Measurements from ENCODE around the gene NAGS.
"Not testable (repeated sequence)": the region's sequence is repeated elsewhere in the genome, so short reads cannot be mapped to it uniquely, and the experiment has no call there.

The NAGS gene, protein sequence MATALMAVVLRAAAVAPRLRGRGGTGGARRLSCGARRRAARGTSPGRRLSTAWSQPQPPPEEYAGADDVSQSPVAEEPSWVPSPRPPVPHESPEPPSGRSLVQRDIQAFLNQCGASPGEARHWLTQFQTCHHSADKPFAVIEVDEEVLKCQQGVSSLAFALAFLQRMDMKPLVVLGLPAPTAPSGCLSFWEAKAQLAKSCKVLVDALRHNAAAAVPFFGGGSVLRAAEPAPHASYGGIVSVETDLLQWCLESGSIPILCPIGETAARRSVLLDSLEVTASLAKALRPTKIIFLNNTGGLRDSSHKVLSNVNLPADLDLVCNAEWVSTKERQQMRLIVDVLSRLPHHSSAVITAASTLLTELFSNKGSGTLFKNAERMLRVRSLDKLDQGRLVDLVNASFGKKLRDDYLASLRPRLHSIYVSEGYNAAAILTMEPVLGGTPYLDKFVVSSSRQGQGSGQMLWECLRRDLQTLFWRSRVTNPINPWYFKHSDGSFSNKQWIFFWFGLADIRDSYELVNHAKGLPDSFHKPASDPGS

DNA sequence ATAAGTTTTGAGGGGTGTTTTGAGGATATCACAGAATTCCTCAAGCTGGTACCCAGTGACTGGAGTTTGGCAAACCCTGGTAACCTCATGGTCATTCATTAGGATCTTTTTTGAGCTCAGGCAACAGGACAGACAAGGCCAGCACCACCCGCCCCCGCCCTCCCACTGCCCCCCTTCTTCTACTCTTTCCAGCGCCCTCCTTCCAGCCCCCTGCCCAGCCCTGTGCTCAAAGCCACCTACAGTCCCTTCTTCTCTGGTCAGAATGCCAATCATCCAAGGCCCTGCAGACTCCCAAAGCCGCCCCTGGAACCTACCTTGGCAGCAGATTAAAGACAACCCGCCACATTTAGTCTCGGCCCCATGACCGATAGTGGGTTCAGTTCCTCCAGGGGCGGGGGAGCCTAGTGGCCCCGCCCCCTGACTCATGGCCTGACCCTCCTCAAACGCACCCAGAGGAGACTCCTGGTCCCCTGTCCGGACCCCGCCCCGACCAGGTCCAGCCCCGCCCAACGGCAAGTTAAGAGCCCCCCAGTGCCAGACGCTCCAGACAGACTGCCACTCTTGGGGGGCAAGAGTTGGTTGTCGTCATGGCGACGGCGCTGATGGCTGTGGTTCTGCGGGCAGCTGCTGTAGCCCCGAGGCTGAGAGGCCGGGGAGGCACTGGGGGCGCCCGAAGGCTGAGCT is at the start of gene NAGS:
Gene NAGS (plus strand): TSS at position 546 of the 684 bp plus-strand sequence. CDS start 42 bp downstream, at position 588.
- DNase-seq (ENCODE audit: low read depth): no peak
- H3K4me3 ChIP-seq (ENCODE audit: low read length): peak within 1 kb of the TSS; percentile 38

GRCh38 chr17:43956222-43956621 is 48.2 kb upstream of the NAGS start:
- H3K4me3 ChIP-seq (ENCODE audit: low read length): no peak overlapping the region
- no peak for TF ChIP-seq CTCF (conservative IDR thresholded peaks at IDR 0.05; ENCODE audit: low read depth, low read length)
- DNase-seq (ENCODE audit: low read depth): no peak

More for the DNA sequence above, at the start of gene NAGS:
- TF ChIP-seq CTCF (conservative IDR thresholded peaks at IDR 0.05; ENCODE audit: low read depth, low read length): no peak

- TF ChIP-seq CTCF (conservative IDR thresholded peaks at IDR 0.05; ENCODE audit: low read depth, low read length): no peak
- no peak overlapping the region for H3K4me3 ChIP-seq (ENCODE audit: low read length)
- no peak for DNase-seq (ENCODE audit: low read depth)
Measured at GRCh38 chr17:43958748-43959352, 45.6 kb upstream of the NAGS start.

GRCh38 chr17:43961292-43961691 is 43.1 kb upstream of the NAGS start:
- DNase-seq (ENCODE audit: low read depth); H3K4me3 ChIP-seq (ENCODE audit: low read length): not testable (repeated sequence)

GRCh38 chr17:43961954-43962353 is 42.5 kb upstream of the NAGS start:
- TF ChIP-seq CTCF (conservative IDR thresholded peaks at IDR 0.05; ENCODE audit: low read depth, low read length): no peak
- DNase-seq (ENCODE audit: low read depth): no peak
- H3K4me3 ChIP-seq (ENCODE audit: low read length): no peak overlapping the region

GRCh38 chr17:43962479-43962878 is 41.9 kb upstream of the NAGS start:
- TF ChIP-seq CTCF (conservative IDR thresholded peaks at IDR 0.05; ENCODE audit: low read depth, low read length): no peak
- DNase-seq (ENCODE audit: low read depth): no peak

DNA sequence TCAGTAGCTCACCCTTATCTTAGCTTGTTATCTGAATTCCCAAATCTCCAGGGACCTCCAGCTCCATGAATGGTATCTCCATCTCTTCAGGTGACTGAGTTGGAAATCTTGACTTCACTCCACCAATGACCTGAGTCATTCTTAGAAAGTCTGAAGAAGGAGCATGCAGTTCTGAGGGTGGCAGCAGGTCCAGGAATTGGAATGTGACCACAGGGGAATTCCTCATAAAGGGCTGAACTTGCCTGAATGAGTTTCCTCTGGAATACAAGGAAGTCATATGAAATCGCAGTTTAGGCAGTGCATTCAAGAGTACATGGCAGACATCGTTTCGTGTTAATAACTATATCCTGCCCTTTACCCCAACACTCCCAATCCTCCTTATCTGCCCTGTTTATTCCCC is 38.1 kb upstream of the NAGS start:
- no peak for DNase-seq (ENCODE audit: low read depth)
- no peak for TF ChIP-seq CTCF (conservative IDR thresholded peaks at IDR 0.05; ENCODE audit: low read depth, low read length)
- no peak overlapping the region for H3K4me3 ChIP-seq (ENCODE audit: low read length)

More at GRCh38 chr17:43962479-43962878, 41.9 kb upstream of the NAGS start:
- H3K4me3 ChIP-seq (ENCODE audit: low read length): no peak overlapping the region
